HCT116 (cell line): ENCODE measurements around the gene TSC2. TPM values are rescaled to one million over a fixed set of nuclear protein-coding genes. Genes with fewer than 3 reads are reported as not detected.

Source experiments
- ATAC-seq: fragments of 200-7000 bp; cut with Tn5 transposase; 2 replicates; pipeline ENCODE4 v1.9.1; 2020; ENCODE audit warnings: mild to moderate bottlenecking, moderate library complexity
- BruUV-seq: library from RNA; stranded (reverse); fragments of 400-500 nt; replicated peaks from 2 replicates; lab custom pipeline; 2021; lab: Mats Ljungman, UMichigan
- CTCF ChIA-PET: fragments of 300-600 bp; sonication (Branson Sonifier 250); formaldehyde crosslinking; loops from one replicate; lab custom pipeline; 2021; ENCODE audit warnings: antibody characterized with exemption; lab: Charles Lee
- POLR2A ChIA-PET: fragments of 300-600, 350-600 bp; sonication (Branson Sonifier 250); formaldehyde crosslinking; loops from one replicate; lab custom pipeline; 2021; ENCODE audit warnings: antibody characterized with exemption; lab: Charles Lee
- RAD21 ChIA-PET, 2 experiments: fragments of 300-600 bp; sonication (Branson Sonifier 250); formaldehyde crosslinking; loops; one replicate each; lab custom pipeline; 2023; ENCODE audit warnings: low total read pairs in 2 of 2; ENCODE audit not compliant: uncharacterized antibody in 2 of 2, unreplicated experiment in 2 of 2, low non-redundant PET in 1 of 2; lab: Charles Lee
- DNase-seq: peaks from one replicate; pipeline ENCODE4 v3.0.0-alpha.2; 2010; ENCODE audit warnings: low read depth, low spot score
- H2AFZ ChIP-seq: fragments of 200-600 bp; shearing (Covaris generic), sonication (generic); 2 replicates; pipeline ENCODE4 v1.6.1; 2017; ENCODE audit warnings: low read depth, mixed run types, mixed read lengths, antibody characterized with exemption, low read length; ENCODE audit not compliant: poor library complexity, severe bottlenecking
- H3K27ac ChIP-seq: 2 replicates; pipeline ENCODE4 v1.5.1; 2012; ENCODE audit warnings: low read depth, low read length
- H3K27me3 ChIP-seq: fragments of 200-600 bp; sonication (generic); 2 replicates; pipeline ENCODE4 v1.6.1; 2016; ENCODE audit warnings: mixed run types, low read length, mixed read lengths; ENCODE audit not compliant: insufficient read depth
- H3K36me3 ChIP-seq, 2 experiments: fragments of 200-500 bp in 1 of 2; fragments of 200-600 bp in 1 of 2; sonication (Bioruptor generic) in 1 of 2; sonication (generic) in 1 of 2; 2 replicates each; pipeline versions ENCODE4 v1.5.1 to v1.6.1; 2014 to 2016; ENCODE audit warnings: low read length in 2 of 2, inconsistent platforms in 1 of 2, mixed read lengths in 1 of 2, mixed run types in 1 of 2; ENCODE audit not compliant: insufficient read depth in 2 of 2, control insufficient read depth in 1 of 2
- H3K4me1 ChIP-seq, 2 experiments: fragments of 200-600 bp in 1 of 2; sonication (generic) in 1 of 2; 2 replicates each; pipeline versions ENCODE4 v1.5.1 to v1.6.1; 2012 to 2017; ENCODE audit warnings: low read length in 2 of 2, inconsistent platforms in 1 of 2, mild to moderate bottlenecking in 1 of 2, mixed read lengths in 1 of 2, mixed run types in 1 of 2, moderate library complexity in 1 of 2; ENCODE audit not compliant: insufficient read depth in 2 of 2, control insufficient read depth in 1 of 2
- H3K4me2 ChIP-seq: fragments of 200-600 bp; sonication (generic); 2 replicates; pipeline ENCODE4 v1.6.1; 2017; ENCODE audit warnings: mixed run types, low read length, mixed read lengths
- H3K4me3 ChIP-seq, 2 experiments: fragments of 200-600 bp in 1 of 2; sonication (generic) in 1 of 2; replicated peaks in 1 of 2; 2 replicates each; pipeline ENCODE4 v1.5.1; 2011 to 2016; ENCODE audit warnings: low read length in 2 of 2, control low read depth in 1 of 2, low read depth in 1 of 2, mild to moderate bottlenecking in 1 of 2, mixed read lengths in 1 of 2, mixed run types in 1 of 2
- H3K79me2 ChIP-seq: fragments of 200-600 bp; sonication (generic); 2 replicates; pipeline ENCODE4 v1.6.1; 2017; ENCODE audit warnings: mild to moderate bottlenecking, mixed run types, low read length, moderate library complexity, mixed read lengths; ENCODE audit not compliant: insufficient read depth
- H3K9ac ChIP-seq: fragments of 200-600 bp; sonication (generic); 2 replicates; pipeline ENCODE4 v1.6.1; 2016; ENCODE audit warnings: low read length, mixed read lengths
- H3K9me2 ChIP-seq: fragments of 200-600 bp; sonication (generic), shearing (Covaris generic); 2 replicates; pipeline ENCODE4 v1.6.1; 2017; ENCODE audit warnings: mixed run types, mild to moderate bottlenecking, moderate library complexity; ENCODE audit not compliant: insufficient read depth
- H3K9me3 ChIP-seq, 2 experiments: fragments of 200-500 bp in 1 of 2; fragments of 200-600 bp in 1 of 2; sonication (Bioruptor generic) in 1 of 2; sonication (generic) in 1 of 2; 2 replicates each; pipeline ENCODE4 v1.6.1; 2014 to 2017; ENCODE audit warnings: low read length in 2 of 2, mixed read lengths in 2 of 2, inconsistent platforms in 1 of 2, low read depth in 1 of 2, mild to moderate bottlenecking in 1 of 2, mixed run types in 1 of 2, moderate library complexity in 1 of 2; ENCODE audit not compliant: control insufficient read depth in 1 of 2, insufficient read depth in 1 of 2
- H4K20me1 ChIP-seq: fragments of 200-600 bp; sonication (generic), shearing (Covaris generic); 2 replicates; pipeline ENCODE4 v1.6.1; 2017; ENCODE audit warnings: mixed run types, mild to moderate bottlenecking, moderate library complexity; ENCODE audit not compliant: insufficient read depth
- CTCF ChIP-seq, 3 experiments: fragments of 200-600 bp in 1 of 3; sonication (generic) in 1 of 3; IDR thresholded peaks in 2 of 3; conservative IDR thresholded peaks in 1 of 3; 2 replicates each; pipeline ENCODE4 v1.5.1; 2012 to 2017; ENCODE audit warnings: low read depth in 2 of 3, low read length in 2 of 3, antibody characterized with exemption in 1 of 3, borderline replicate concordance in 1 of 3, control low read depth in 1 of 3, mild to moderate bottlenecking in 1 of 3, mixed read lengths in 1 of 3, mixed run types in 1 of 3, moderate library complexity in 1 of 3; ENCODE audit not compliant: insufficient read depth in 1 of 3
- EGR1 ChIP-seq: IDR thresholded peaks from 2 replicates; pipeline ENCODE4 v1.6.1; 2012; ENCODE audit warnings: low read depth
- ELF1 ChIP-seq: IDR thresholded peaks from 2 replicates; pipeline ENCODE4 v1.6.1; 2012; ENCODE audit warnings: low read depth, borderline replicate concordance
- JUND ChIP-seq: IDR thresholded peaks from 2 replicates; pipeline ENCODE4 v1.6.1; 2012
- POLR2A ChIP-seq: IDR thresholded peaks from 2 replicates; pipeline ENCODE4 v1.7.0; 2011; ENCODE audit warnings: borderline replicate concordance; ENCODE audit not compliant: insufficient read depth, insufficient read length; ENCODE audit errors: extremely low read depth
- POLR2AphosphoS5 ChIP-seq: IDR thresholded peaks from 2 replicates; pipeline ENCODE4 v1.6.1; 2011; ENCODE audit warnings: mild to moderate bottlenecking, low read depth, low read length, moderate library complexity
- RAD21 ChIP-seq: IDR thresholded peaks from 2 replicates; pipeline ENCODE4 v1.6.1; 2012; ENCODE audit warnings: low read depth, mild to moderate bottlenecking
- SP1 ChIP-seq: IDR thresholded peaks from 2 replicates; pipeline ENCODE4 v1.6.1; 2012; ENCODE audit warnings: low read depth
- SRF ChIP-seq: IDR thresholded peaks from 2 replicates; pipeline ENCODE4 v1.6.1; 2012; ENCODE audit warnings: low read depth
- TCF7L2 ChIP-seq: IDR thresholded peaks from 2 replicates; pipeline ENCODE4 v1.7.0; 2011; ENCODE audit warnings: borderline replicate concordance, inconsistent platforms; ENCODE audit not compliant: insufficient read depth, insufficient read length; ENCODE audit errors: extremely low read depth
- YY1 ChIP-seq: IDR thresholded peaks from 2 replicates; pipeline ENCODE4 v1.6.1; 2011; ENCODE audit warnings: low read length, low read depth, moderate library complexity, mild to moderate bottlenecking; ENCODE audit not compliant: insufficient replicate concordance; ENCODE audit errors: extremely low read depth
- intact Hi-C: fragments of 100-400 bp; cut with micrococcal nuclease; formaldehyde crosslinking; loops from 2 replicates; pipeline ENCODE4 v1.10.0; 2022
- total RNA-seq: library from RNA; stranded (reverse); gene quantifications from one replicate; pipeline ENCODE4 v1.2.1, GENCODE V29; 2021; ENCODE audit not compliant: unreplicated experiment
- TF ChIP-seq, protein P1 (sequence below): IDR thresholded peaks from 2 replicates; pipeline ENCODE4 v1.6.1; 2012

TSC2 gene
- total RNA-seq, 1 experiment from 2014 or later, result 74.1 TPM

DNA sequence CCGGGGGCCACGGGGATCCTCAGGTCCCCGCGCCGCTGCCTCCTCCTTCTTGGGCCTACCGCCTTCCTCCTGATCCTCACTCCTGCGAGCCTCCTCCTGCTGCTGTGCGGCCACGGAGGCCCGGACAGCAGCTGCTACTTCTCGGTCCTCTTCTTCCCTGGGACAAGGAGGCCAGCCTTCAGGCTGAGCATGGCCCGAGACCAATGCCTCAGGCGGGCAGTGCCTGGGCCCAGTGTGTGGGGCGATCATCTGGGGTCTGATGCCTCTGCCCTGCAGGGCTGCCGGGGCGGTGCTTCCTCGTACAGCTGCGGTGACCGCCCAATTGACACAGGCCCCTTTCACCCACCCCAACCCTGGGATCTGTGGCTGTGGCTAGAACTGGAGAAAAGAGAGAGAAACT is 46.8 kb upstream of the TSC2 start:
- no peak for ATAC-seq

More for the DNA sequence above, 46.8 kb upstream of the TSC2 start:
- Histone ChIP-seq H3K27ac (no peak overlapping the region), H3K4me3 (no peak overlapping the region), H2AFZ (no peak overlapping the region), H3K36me3 (peaks cover 25 to 54% of the 10 kb centered on the region in 2 experiments; a peak in 3 of 4 replicates), H3K9ac (no peak overlapping the region), H3K9me2 (no peaks in the 10 kb centered on the region), H3K27me3 (no peaks in the 10 kb centered on the region), H3K4me1 (peaks cover 8 to 26% of the 10 kb centered on the region in 2 experiments), H3K79me2 (peaks cover 47% of the 10 kb centered on the region), H3K4me2 (no peak overlapping the region), H4K20me1 (no peaks in the 10 kb centered on the region; the same call in 1 of the 2 replicates), H3K9me3 (no peaks in the 10 kb centered on the region)
- no TSS peak for BruUV-seq
- DNase-seq, result no peak
- TF ChIP-seq POLR2AphosphoS5, result no peak
- no peak for TF ChIP-seq RAD21
- no peak for TF ChIP-seq CTCF (IDR thresholded peaks at IDR 0.05 in 2 of 3, conservative IDR thresholded peaks at IDR 0.05 in 1 of 3; ENCODE audit: borderline replicate concordance in 1 of 3, insufficient read depth in 1 of 3, low read depth in 2 of 3, low read length in 2 of 3)
- no peak for TF ChIP-seq TCF7L2
- TF ChIP-seq SP1, result no peak
- no peak for TF ChIP-seq EGR1
- TF ChIP-seq JUND, result no peak
- TF ChIP-seq, protein P1, sequence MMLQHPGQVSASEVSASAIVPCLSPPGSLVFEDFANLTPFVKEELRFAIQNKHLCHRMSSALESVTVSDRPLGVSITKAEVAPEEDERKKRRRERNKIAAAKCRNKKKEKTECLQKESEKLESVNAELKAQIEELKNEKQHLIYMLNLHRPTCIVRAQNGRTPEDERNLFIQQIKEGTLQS, result no peak
- TF ChIP-seq SRF, result no peak
- no peak for TF ChIP-seq ELF1
- TF ChIP-seq YY1, result no peak
- no peak for TF ChIP-seq POLR2A
- RAD21 ChIA-PET, result no interaction called here
- POLR2A ChIA-PET, result interaction anchor here (0.6 kb wide), 1 partner anchor 1409 kb away, joined by 3 read pairs; no protein-coding TSS in a partner anchor
- CTCF ChIA-PET, result no interaction called here
- intact Hi-C loops, result loop anchor here (5.0 kb wide), 1 partner anchor 141 kb away; no protein-coding TSS in a partner anchor
